Heart left ventricle (tissue), 13 donors: ENCODE data around the gene GANC.

Experiments used
- CTCF ChIP-seq, 12 donors: fragments of 200-600 bp; sonication (generic) in 4 of 12; IDR thresholded peaks; one replicate each; pipeline versions ENCODE4 v1.5.0 to v1.8.0; 2018 to 2022; ENCODE audit warnings: antibody characterized with exemption in 12 of 12, mild to moderate bottlenecking in 5 of 12
- POLR2A ChIP-seq, 2 donors: fragments of 450-650 bp; IDR thresholded peaks; one replicate each; pipeline ENCODE4 v1.6.1; 2017; ENCODE audit warnings: antibody characterized with exemption in 2 of 2, mild to moderate bottlenecking in 2 of 2, moderate library complexity in 2 of 2
- donor health status: ischemic (EF 13 %, LVEDD 7.1; RV severe dilation, severe dysfunction).
- donor health status: DM: no; HTN: yes; CAD: no.
- donor health status: DM: no; HTN: no; CAD: no.
- donor health status: ischemic (EF 25% LVEDD 6.9; RV normal size, moderate dysfunction).
- donor health status: ischemic (EF 25% LVEDD 5.7; RV mildly dilated, moderate dysfunction).
- donor health status: ischemic (EF 35%, LVEDD 5.7; RV mildly dilated, moderate dysfunction).
- donor health status: nonischemic (EF 11% LVEDD 7.7; RV severe dilation, severe dysfunction).
- donor health status: DM: yes; HTN: yes; CAD: no.
- donor health status: PGD.
- donor health status: ischemic (EF 29% LVEDD 5.4; RV normal size, mild dysfunction).
- donor health status: nonischemic (EF 23%, LVEDD 6.1; RV moderate dilation, normal function).

- TF ChIP-seq CTCF (IDR thresholded peaks at IDR 0.05) = peak in 1 of 12 donors; percentile 14
- peak in 1 of 2 donors; percentile 71 for TF ChIP-seq POLR2A (IDR thresholded peaks at IDR 0.05)
These were observed at the start of gene GANC, which contains the start of gene TMEM87A for GRCh38 chr15:42272939-42273899.
